Neural progenitor cell (in vitro differentiated cells): Measurements from ENCODE around the gene HSPA4L. TPM values are rescaled to one million over a fixed set of nuclear protein-coding genes. Genes with fewer than 3 reads are reported as not detected.

Experiments
- DNase-seq: peaks from one replicate; pipeline ENCODE4 v3.0.0-alpha.2; 2016; ENCODE audit warnings: low spot score
- H2AFZ ChIP-seq: fragments of 200-600 bp; sonication (generic); replicated peaks from 2 replicates; pipeline ENCODE4 v1.6.1; 2016; ENCODE audit warnings: antibody characterized with exemption
- H3F3A ChIP-seq: fragments of 200-600 bp; sonication (generic); 2 replicates; pipeline ENCODE4 v1.6.1; 2016; ENCODE audit warnings: antibody characterized with exemption, low read depth
- H3K27ac ChIP-seq: fragments of 200-600 bp; sonication (generic); 2 replicates; pipeline ENCODE4 v1.5.1; 2016; ENCODE audit warnings: mild to moderate bottlenecking
- H3K27me3 ChIP-seq: fragments of 200-600 bp; sonication (generic); 2 replicates; pipeline ENCODE4 v1.6.1; 2016; ENCODE audit warnings: mild to moderate bottlenecking, moderate library complexity
- H3K36me3 ChIP-seq: fragments of 200-600 bp; sonication (generic); 2 replicates; pipeline ENCODE4 v1.5.1; 2016
- H3K4me1 ChIP-seq: fragments of 200-600 bp; sonication (generic); 2 replicates; pipeline ENCODE4 v1.6.1; 2016; ENCODE audit warnings: mixed run types
- H3K4me2 ChIP-seq: fragments of 200-600 bp; sonication (generic); 2 replicates; pipeline ENCODE4 v1.6.1; 2016
- H3K4me3 ChIP-seq: fragments of 200-600 bp; sonication (generic); 2 replicates; pipeline ENCODE4 v1.5.1; 2016
- H3K79me2 ChIP-seq: fragments of 200-600 bp; sonication (generic); 2 replicates; pipeline ENCODE4 v1.6.1; 2016; ENCODE audit warnings: low read depth
- H3K9ac ChIP-seq: fragments of 200-600 bp; sonication (generic); 2 replicates; pipeline ENCODE4 v1.6.1; 2016
- H3K9me3 ChIP-seq: fragments of 200-600 bp; sonication (generic); 2 replicates; pipeline ENCODE4 v1.5.1; 2016; ENCODE audit warnings: low read depth
- H4K20me1 ChIP-seq: fragments of 200-600 bp; sonication (generic); 2 replicates; pipeline ENCODE4 v1.6.1; 2016; ENCODE audit warnings: low read depth
- H3K27ac Mint-ChIP-seq: 3 replicates; pipeline ENCODE4 v1.8.0; 2021; ENCODE audit warnings: mixed read lengths
- H3K27me3 Mint-ChIP-seq: 2 replicates; pipeline ENCODE4 v1.8.0; 2022; ENCODE audit warnings: low read depth, mild to moderate bottlenecking, inconsistent platforms, moderate library complexity, mixed read lengths; ENCODE audit not compliant: insufficient read depth
- H3K36me3 Mint-ChIP-seq: 3 replicates; pipeline ENCODE4 v1.8.0; 2021; ENCODE audit warnings: mixed read lengths
- H3K4me1 Mint-ChIP-seq: 3 replicates; pipeline ENCODE4 v1.8.0; 2021; ENCODE audit warnings: mixed read lengths
- H3K4me3 Mint-ChIP-seq: 3 replicates; pipeline ENCODE4 v1.8.0; 2021; ENCODE audit warnings: mild to moderate bottlenecking, moderate library complexity, mixed read lengths
- H3K9me3 Mint-ChIP-seq: 3 replicates; pipeline ENCODE4 v1.8.0; 2020; ENCODE audit warnings: mixed read lengths
- CTCF ChIP-seq: fragments of 200-600 bp; sonication (generic); IDR thresholded peaks from 2 replicates; pipeline ENCODE4 v1.5.1; 2017; ENCODE audit warnings: antibody characterized with exemption, mild to moderate bottlenecking
- EZH2 ChIP-seq: fragments of 200-600 bp; sonication (generic); IDR thresholded peaks from 2 replicates; pipeline ENCODE4 v1.6.1; 2017; ENCODE audit warnings: antibody characterized with exemption, mild to moderate bottlenecking, moderate library complexity
- EZH2phosphoT487 ChIP-seq: fragments of 200-600 bp; sonication (generic); IDR thresholded peaks from 2 replicates; pipeline ENCODE4 v1.6.1; 2017; ENCODE audit warnings: antibody characterized with exemption
- total RNA-seq: library from RNA; depleted of rRNA; stranded (reverse); fragments of >200 nt; gene quantifications from 2 replicates; pipeline ENCODE4 v1.2.3, GENCODE V29; 2015; ENCODE audit warnings: low replicate concordance

Gene HSPA4L
- total RNA-seq, 1 donor from 2014 or later: 0.67 TPM

- Mint-ChIP-seq H3K36me3 (no peaks in the 10 kb centered on the region), H3K27me3 (peaks cover 4% of the 10 kb centered on the region), H3K4me1 (no peaks in the 10 kb centered on the region), H3K4me3 (no peak overlapping the region), H3K9me3 (peaks cover 10% of the 10 kb centered on the region), H3K27ac (no peak overlapping the region)
- no peaks in the 10 kb centered on the region for H3K4me1 ChIP-seq
- peaks cover 3% of the 10 kb centered on the region for H3K9me3 ChIP-seq
- DNase-seq: no peak
- no peaks in the 10 kb centered on the region for H4K20me1 ChIP-seq
- H3K36me3 ChIP-seq: no peaks in the 10 kb centered on the region
- TF ChIP-seq EZH2phosphoT487 (no peak), EZH2 (no peak)
- no peak overlapping the region for H3K9ac ChIP-seq
- H2AFZ ChIP-seq: no peak overlapping the region
- no peak overlapping the region for H3K4me3 ChIP-seq
- no peaks in the 10 kb centered on the region for H3K79me2 ChIP-seq
- H3K27me3 ChIP-seq: no peaks in the 10 kb centered on the region
- no peak overlapping the region for H3K27ac ChIP-seq
- no peak overlapping the region for H3K4me2 ChIP-seq
- H3F3A ChIP-seq: no peaks in the 10 kb centered on the region
Measured at GRCh38 chr4:127756906-127757305, 25.2 kb upstream of the HSPA4L start.

GRCh38 chr4:127759228-127759820, 22.8 kb upstream of the HSPA4L start:
- H3K9ac ChIP-seq: no peak overlapping the region
- Mint-ChIP-seq H3K9me3 (peaks cover 10% of the 10 kb centered on the region), H3K4me1 (no peaks in the 10 kb centered on the region), H3K27me3 (peaks cover 3% of the 10 kb centered on the region), H3K4me3 (no peak overlapping the region), H3K27ac (no peak overlapping the region), H3K36me3 (no peaks in the 10 kb centered on the region)
- no peaks in the 10 kb centered on the region for H3K4me1 ChIP-seq
- TF ChIP-seq EZH2phosphoT487: no peak
- no peak for TF ChIP-seq EZH2
- TF ChIP-seq CTCF: no peak
- no peak overlapping the region for H3K27ac ChIP-seq
- no peaks in the 10 kb centered on the region for H3F3A ChIP-seq
- H2AFZ ChIP-seq: no peak overlapping the region
- H3K4me2 ChIP-seq: no peak overlapping the region
- H3K4me3 ChIP-seq: no peak overlapping the region
- no peaks in the 10 kb centered on the region for H3K36me3 ChIP-seq
- H3K79me2 ChIP-seq: no peaks in the 10 kb centered on the region
- no peaks in the 10 kb centered on the region for H4K20me1 ChIP-seq
- no peaks in the 10 kb centered on the region for H3K27me3 ChIP-seq
- peaks cover 3% of the 10 kb centered on the region for H3K9me3 ChIP-seq
- no peak for DNase-seq

- H3K36me3 ChIP-seq: no peaks in the 10 kb centered on the region
- no peak for TF ChIP-seq EZH2phosphoT487
- TF ChIP-seq EZH2: no peak
- no peak for TF ChIP-seq CTCF
- no peaks in the 10 kb centered on the region for H4K20me1 ChIP-seq
- H3K9me3 ChIP-seq: peaks cover 3% of the 10 kb centered on the region
- Mint-ChIP-seq H3K4me3 (no peak overlapping the region), H3K36me3 (no peaks in the 10 kb centered on the region), H3K4me1 (no peaks in the 10 kb centered on the region), H3K27ac (no peak overlapping the region), H3K27me3 (peaks cover 3% of the 10 kb centered on the region), H3K9me3 (peaks cover 10% of the 10 kb centered on the region)
- H3K79me2 ChIP-seq: no peaks in the 10 kb centered on the region
- H3F3A ChIP-seq: no peaks in the 10 kb centered on the region
- no peak overlapping the region for H2AFZ ChIP-seq
- no peak overlapping the region for H3K9ac ChIP-seq
- H3K27ac ChIP-seq: no peak overlapping the region
- no peak overlapping the region for H3K4me2 ChIP-seq
- DNase-seq: no peak
- no peaks in the 10 kb centered on the region for H3K27me3 ChIP-seq
- no peak overlapping the region for H3K4me3 ChIP-seq
- no peaks in the 10 kb centered on the region for H3K4me1 ChIP-seq
Measured at GRCh38 chr4:127759893-127760292, 22.2 kb upstream of the HSPA4L start.

- Mint-ChIP-seq H3K27me3 (no peaks in the 10 kb centered on the region), H3K27ac (no peak overlapping the region), H3K36me3 (no peaks in the 10 kb centered on the region), H3K9me3 (no peaks in the 10 kb centered on the region), H3K4me1 (no peaks in the 10 kb centered on the region), H3K4me3 (no peak overlapping the region)
- Histone ChIP-seq H3K4me2 (no peak overlapping the region), H3K4me3 (no peak overlapping the region), H3K36me3 (no peaks in the 10 kb centered on the region), H3K4me1 (no peaks in the 10 kb centered on the region), H3F3A (no peaks in the 10 kb centered on the region), H4K20me1 (no peaks in the 10 kb centered on the region), H3K27ac (no peak overlapping the region), H3K9ac (no peak overlapping the region), H3K9me3 (no peaks in the 10 kb centered on the region), H3K27me3 (no peaks in the 10 kb centered on the region), H3K79me2 (no peaks in the 10 kb centered on the region), H2AFZ (no peak overlapping the region)
- DNase-seq: no peak
- TF ChIP-seq CTCF: no peak
- no peak for TF ChIP-seq EZH2phosphoT487
- no peak for TF ChIP-seq EZH2
Measured at GRCh38 chr4:127771535-127772275, 10.4 kb upstream of the HSPA4L start.
